GM23338 (cell line): ENCODE measurements around the gene HEY2. TPM values are rescaled to one million over a fixed set of nuclear protein-coding genes. Genes with fewer than 3 reads are reported as not detected.

Experiments
- ATAC-seq: fragments of 200-7000 bp; cut with Tn5 transposase; 3 replicates; pipeline ENCODE4 v1.9.1; 2020
- DNase-seq: peaks from one replicate; pipeline ENCODE4 v3.0.0-alpha.2; 2015; ENCODE audit warnings: low spot score
- H2AFZ ChIP-seq: fragments of 200-600 bp; sonication (generic); 2 replicates; pipeline ENCODE4 v1.8.0; 2016; ENCODE audit warnings: antibody characterized with exemption, mild to moderate bottlenecking, moderate library complexity
- H3F3A ChIP-seq: fragments of 200-600 bp; sonication (generic); replicated peaks from 2 replicates; pipeline ENCODE4 v1.8.0; 2017; ENCODE audit warnings: antibody characterized with exemption, mixed run types, low read depth
- H3K27ac ChIP-seq: fragments of 200-600 bp; sonication (generic); 2 replicates; pipeline ENCODE4 v1.6.1; 2016; ENCODE audit warnings: low read depth
- H3K27me3 ChIP-seq: fragments of 200-600 bp; sonication (generic); 2 replicates; pipeline ENCODE4 v1.8.0; 2016; ENCODE audit warnings: mild to moderate bottlenecking, mixed run types, moderate library complexity; ENCODE audit not compliant: insufficient read depth
- H3K36me3 ChIP-seq: fragments of 200-600 bp; sonication (generic); 2 replicates; pipeline ENCODE4 v1.8.0; 2016; ENCODE audit warnings: mild to moderate bottlenecking; ENCODE audit not compliant: insufficient read depth
- H3K4me1 ChIP-seq: fragments of 200-600 bp; sonication (generic); 2 replicates; pipeline ENCODE4 v1.8.0; 2016; ENCODE audit warnings: mild to moderate bottlenecking, moderate library complexity; ENCODE audit not compliant: insufficient read depth
- H3K4me2 ChIP-seq: fragments of 200-600 bp; sonication (generic); 2 replicates; pipeline ENCODE4 v1.7.1; 2017; ENCODE audit warnings: mixed run types
- H3K4me3 ChIP-seq: fragments of 200-600 bp; sonication (generic); 2 replicates; pipeline ENCODE4 v1.6.1; 2016; ENCODE audit warnings: mixed run types
- H3K79me2 ChIP-seq: fragments of 200-600 bp; sonication (generic); replicated peaks from 2 replicates; pipeline ENCODE4 v1.8.0; 2017; ENCODE audit warnings: mild to moderate bottlenecking; ENCODE audit not compliant: insufficient read depth
- H3K9me2 ChIP-seq: fragments of 200-600 bp; sonication (generic); 2 replicates; pipeline ENCODE4 v1.8.0; 2017; ENCODE audit not compliant: insufficient read depth
- H4K20me1 ChIP-seq: fragments of 200-600 bp; sonication (generic); replicated peaks from 2 replicates; pipeline ENCODE4 v1.8.0; 2017; ENCODE audit warnings: mild to moderate bottlenecking; ENCODE audit not compliant: insufficient read depth
- H3K27ac Mint-ChIP-seq: 2 replicates; pipeline ENCODE4 v1.8.0; 2020; ENCODE audit warnings: inconsistent platforms, mild to moderate bottlenecking, moderate library complexity, mixed read lengths
- H3K27me3 Mint-ChIP-seq: 3 replicates; pipeline ENCODE4 v1.8.0; 2022; ENCODE audit warnings: low read depth, mild to moderate bottlenecking, moderate library complexity, mixed read lengths, inconsistent platforms; ENCODE audit not compliant: insufficient read depth, poor library complexity
- H3K36me3 Mint-ChIP-seq: 3 replicates; pipeline ENCODE4 v1.8.0; 2021; ENCODE audit warnings: low read depth, mild to moderate bottlenecking, inconsistent platforms, moderate library complexity, mixed read lengths
- H3K4me1 Mint-ChIP-seq: 3 replicates; pipeline ENCODE4 v1.8.0; 2020; ENCODE audit warnings: mild to moderate bottlenecking, inconsistent platforms, mixed read lengths
- H3K4me3 Mint-ChIP-seq: 3 replicates; pipeline ENCODE4 v1.8.0; 2021; ENCODE audit warnings: moderate library complexity, mild to moderate bottlenecking, inconsistent platforms, mixed read lengths
- H3K9me3 Mint-ChIP-seq: 3 replicates; pipeline ENCODE4 v1.8.0; 2020; ENCODE audit warnings: moderate library complexity, mild to moderate bottlenecking, inconsistent platforms, mixed read lengths
- CREB1 ChIP-seq: fragments of 250-450 bp; sonication (Bioruptor Pico); IDR thresholded peaks from 2 replicates; pipeline ENCODE4 v1.5.0; 2020; ENCODE audit warnings: low read depth, mild to moderate bottlenecking, moderate library complexity
- CTCF ChIP-seq, 2 experiments: fragments of 200-600 bp in 1 of 2; sonication (generic) in 1 of 2; conservative IDR thresholded peaks; 2 replicates each; pipeline versions ENCODE4 v1.5.1 to v1.6.1; 2016 to 2017; ENCODE audit warnings: antibody characterized with exemption in 2 of 2, low read depth in 2 of 2, mild to moderate bottlenecking in 2 of 2, moderate library complexity in 1 of 2
- ETS1 ChIP-seq: IDR thresholded peaks from 2 replicates; pipeline ENCODE4 v1.6.1; 2016; ENCODE audit warnings: antibody characterized with exemption
- EZH2 ChIP-seq: fragments of 200-600 bp; sonication (generic); IDR thresholded peaks from one replicate; pipeline ENCODE4 v1.8.0; 2017; ENCODE audit warnings: antibody characterized with exemption, mild to moderate bottlenecking, low read depth; ENCODE audit not compliant: unreplicated experiment
- EZH2phosphoT487 ChIP-seq: fragments of 200-600 bp; sonication (generic); IDR thresholded peaks from one replicate; pipeline ENCODE4 v1.8.1; 2018; ENCODE audit warnings: antibody characterized with exemption; ENCODE audit not compliant: unreplicated experiment
- JUNB ChIP-seq: IDR thresholded peaks from one replicate; pipeline ENCODE4 v1.6.1; 2016; ENCODE audit warnings: antibody characterized with exemption; ENCODE audit not compliant: unreplicated experiment
- NANOG ChIP-seq: IDR thresholded peaks from 2 replicates; pipeline ENCODE4 v1.6.1; 2016; ENCODE audit warnings: antibody characterized with exemption, borderline replicate concordance
- POLR2AphosphoS5 ChIP-seq: IDR thresholded peaks from 2 replicates; pipeline ENCODE4 v1.6.1; 2016; ENCODE audit warnings: antibody characterized with exemption, low read depth
- REST ChIP-seq: IDR thresholded peaks from one replicate; pipeline ENCODE4 v1.6.1; 2018; ENCODE audit warnings: antibody characterized with exemption; ENCODE audit not compliant: unreplicated experiment
- STAT1 ChIP-seq: IDR thresholded peaks from one replicate; pipeline ENCODE4 v1.6.1; 2016; ENCODE audit warnings: antibody characterized with exemption; ENCODE audit not compliant: unreplicated experiment
- ZNF114 ChIP-seq: fragments of 250-450 bp; sonication (Bioruptor Pico); IDR thresholded peaks from 2 replicates; pipeline ENCODE4 v1.5.0; 2020; ENCODE audit warnings: mild to moderate bottlenecking, moderate library complexity
- ZNF331 ChIP-seq: fragments of 250-450 bp; sonication (Bioruptor Pico); IDR thresholded peaks from 2 replicates; pipeline ENCODE4 v1.5.0; 2020; ENCODE audit warnings: low read depth, mild to moderate bottlenecking, moderate library complexity
- ZNF462 ChIP-seq: fragments of 250-450 bp; sonication (Bioruptor Pico); IDR thresholded peaks from 2 replicates; pipeline ENCODE4 v1.5.0; 2020; ENCODE audit warnings: mild to moderate bottlenecking, moderate library complexity
- polyA plus RNA-seq: library from polyadenylated mRNA; unstranded; fragments of >200 nt; fragmentation: Nextera tagmentation; extraction: Ambion mirVana; gene quantifications from 2 replicates; pipeline ENCODE4 v1.2.1, GENCODE V29; 2016
- total RNA-seq: library from RNA; depleted of rRNA; stranded (reverse); fragments of >200 nt; shearing (Covaris generic); gene quantifications from 2 replicates; pipeline ENCODE4 v1.2.3, GENCODE V29; 2014

Gene HEY2
- total and polyA plus RNA-seq, 2 experiments from 2014 or later: 4.3 to 8.5 TPM

- Histone ChIP-seq H3K4me2 (no peak overlapping the region), H3K27ac (no peak overlapping the region), H2AFZ (no peak overlapping the region), H3K27me3 (no peaks in the 10 kb centered on the region), H3K36me3 (no peaks in the 10 kb centered on the region), H3K4me1 (no peaks in the 10 kb centered on the region), H3K79me2 (no peaks in the 10 kb centered on the region; the same call in 1 of the 2 replicates), H3K4me3 (no peak overlapping the region), H4K20me1 (no peaks in the 10 kb centered on the region; the same call in 1 of the 2 replicates), H3K9me2 (no peaks in the 10 kb centered on the region), H3F3A (no peaks in the 10 kb centered on the region)
- no peak overlapping the region for H3K4me3 Mint-ChIP-seq
- DNase-seq (no peak), ATAC-seq (no peak)
- H3K9me3 Mint-ChIP-seq: no peaks in the 10 kb centered on the region
- peaks cover 3% of the 10 kb centered on the region for H3K27me3 Mint-ChIP-seq
- H3K4me1 Mint-ChIP-seq: 0 out of 3 replicates have a peak, but pooled peaks cover 2% of the 10 kb centered on the region
- H3K27ac Mint-ChIP-seq: no peak overlapping the region
- no peaks in the 10 kb centered on the region for H3K36me3 Mint-ChIP-seq
- TF ChIP-seq CREB1 (CRISPR knock-in tag) (no peak), NANOG (no peak), CTCF (conservative IDR thresholded peaks at IDR 0.05; ENCODE audit: low read depth in 2 of 2) (no peak), STAT1 (no peak), ZNF114 (CRISPR knock-in tag) (no peak), EZH2phosphoT487 (no peak), ETS1 (no peak), JUNB (no peak), REST (no peak), ZNF331 (CRISPR knock-in tag) (no peak), EZH2 (no peak), POLR2AphosphoS5 (no peak), ZNF462 (CRISPR knock-in tag) (no peak)
Measured at GRCh38 chr6:125804264-125804663, 54.8 kb downstream of the HEY2 start.
